Thymus (tissue), 2 donors: ENCODE measurements around the gene RASGRP1. TPM values are rescaled to one million over a fixed set of nuclear protein-coding genes. Genes with fewer than 3 reads are reported as not detected.

Experiments
- polyA plus RNA-seq: library from polyadenylated mRNA; stranded (reverse); fragments of 200-250 nt; gene quantifications from one replicate; pipeline ENCODE4 v1.2.3, GENCODE V29; 2013
- total RNA-seq: library from RNA; stranded (reverse); fragments of 120-200 nt; gene quantifications from one replicate; pipeline ENCODE4 v1.2.4, GENCODE V29; 2013
- donor health status: healthy.

Gene RASGRP1
- total and polyA plus RNA-seq, 2 donors = 12.3 to 53.3 TPM

Other genes starting within 250 kb of the RASGRP1 start
- 6.3 TPM for gene FAM98B, start 110.7 kb downstream of the RASGRP1 start, total RNA-seq
- gene FAM98B, start 110.7 kb downstream of the RASGRP1 start, polyA plus RNA-seq = 15.4 TPM